Body of pancreas (tissue), 4 donors: ENCODE measurements around the gene CHRDL1. TPM values are rescaled to one million over a fixed set of nuclear protein-coding genes. Genes with fewer than 3 reads are reported as not detected.
A peak's percentile ranks its signal among the peaks of the same experiment; 100 is the strongest.

ENCODE experiments used
- ATAC-seq: fragments of 150-250 bp; one replicate; pipeline ENCODE4 v1.9.1; 2016
- DNase-seq, 4 donors: peaks; one replicate each; pipeline ENCODE4 v3.0.0-alpha.2; 2019
- H3K27ac ChIP-seq, 4 donors: fragments of 200-600 bp; sonication (generic); 1 replicate in 3 of 4; 2 replicates in 1 of 4; pipeline versions ENCODE4 v1.5.1 to v1.6.1; 2016 to 2019; ENCODE audit warnings: mild to moderate bottlenecking in 1 of 4, mixed read lengths in 1 of 4, moderate library complexity in 1 of 4
- H3K27me3 ChIP-seq, 2 donors: fragments of 200-600 bp; sonication (generic); one replicate each; pipeline ENCODE4 v1.6.0; 2016; ENCODE audit warnings: mild to moderate bottlenecking in 1 of 2
- H3K36me3 ChIP-seq, 2 donors: fragments of 200-600 bp; sonication (generic); replicated peaks in 1 of 2; 2 replicates each; pipeline ENCODE4 v1.5.1; 2016; ENCODE audit warnings: low read depth in 2 of 2; ENCODE audit not compliant: insufficient read depth in 1 of 2
- H3K4me1 ChIP-seq: fragments of 200-600 bp; sonication (generic); one replicate; pipeline ENCODE4 v1.6.0; 2016
- H3K4me3 ChIP-seq, 2 donors: fragments of 200-600 bp; sonication (generic); 1 replicate in 1 of 2; 2 replicates in 1 of 2; pipeline ENCODE4 v1.5.1; 2016 to 2019
- H3K9me3 ChIP-seq, 3 donors: fragments of 200-600 bp; sonication (generic); 1 replicate in 2 of 3; 2 replicates in 1 of 3; pipeline ENCODE4 v1.5.1; 2016
- CTCF ChIP-seq, 7 experiments: fragments of 450-650 bp in 4 of 7; fragments of 200-600 bp in 3 of 7; sonication (generic) in 3 of 7; IDR thresholded peaks; one replicate each; pipeline ENCODE4 v1.5.1; 2016 to 2019; ENCODE audit warnings: antibody characterized with exemption in 7 of 7
- POLR2A ChIP-seq, 3 donors: fragments of 450-650 bp; IDR thresholded peaks; one replicate each; pipeline ENCODE4 v1.6.1; 2016; ENCODE audit warnings: antibody characterized with exemption in 3 of 3, mild to moderate bottlenecking in 2 of 3
- WGBS, 2 donors: methylation state at CpG; one replicate each; pipeline ENCODE4 v1.1.5; 2017; 5-methylcytosine and 5-hydroxymethylcytosine counted together
- intact Hi-C: fragments of 100-400 bp; cut with DNase I; formaldehyde crosslinking; loops from one replicate; pipeline ENCODE4 v1.15.1; 2023
- total RNA-seq, 2 donors: library from RNA; depleted of rRNA; stranded (reverse); fragments of >200 nt; gene quantifications; one replicate each; pipeline ENCODE4 v1.1.0, GENCODE V29; 2016

Gene CHRDL1
- total RNA-seq, 2 donors from 2014 or later = 13.0 to 16.5 TPM

GRCh38 chrX:110734894-110735541, 60.6 kb downstream of the CHRDL1 start:
- no peaks in the 10 kb centered on the region for H3K4me1 ChIP-seq
- 79 to 81% methylated on average over 3 of the region's 3 CpGs for WGBS, 2 donors
- ATAC-seq = no peak
- TF ChIP-seq CTCF (IDR thresholded peaks at IDR 0.05) (no peak), POLR2A (IDR thresholded peaks at IDR 0.05) (no peak)
- no peak for DNase-seq
- no peaks in the 10 kb centered on the region for H3K9me3 ChIP-seq
- intact Hi-C loops = no loop called here
- no peaks in the 10 kb centered on the region for H3K36me3 ChIP-seq
- no peaks in the 10 kb centered on the region for H3K27me3 ChIP-seq
- H3K4me3 ChIP-seq = no peak overlapping the region
- no peak overlapping the region for H3K27ac ChIP-seq

GRCh38 chrX:110734271-110734670, 61.3 kb downstream of the CHRDL1 start:
- WGBS, 2 donors = 65 to 67% methylated on average over 1 of the region's 1 CpG
- ATAC-seq = no peak
- no peak for TF ChIP-seq POLR2A (IDR thresholded peaks at IDR 0.05)
- TF ChIP-seq CTCF (IDR thresholded peaks at IDR 0.05) = no peak
- H3K9me3 ChIP-seq = no peaks in the 10 kb centered on the region
- no peak overlapping the region for H3K4me3 ChIP-seq
- no peaks in the 10 kb centered on the region for H3K27me3 ChIP-seq
- DNase-seq = no peak
- no peaks in the 10 kb centered on the region for H3K36me3 ChIP-seq
- H3K27ac ChIP-seq = no peak overlapping the region
- intact Hi-C loops = no loop called here
- H3K4me1 ChIP-seq = no peaks in the 10 kb centered on the region

DNA sequence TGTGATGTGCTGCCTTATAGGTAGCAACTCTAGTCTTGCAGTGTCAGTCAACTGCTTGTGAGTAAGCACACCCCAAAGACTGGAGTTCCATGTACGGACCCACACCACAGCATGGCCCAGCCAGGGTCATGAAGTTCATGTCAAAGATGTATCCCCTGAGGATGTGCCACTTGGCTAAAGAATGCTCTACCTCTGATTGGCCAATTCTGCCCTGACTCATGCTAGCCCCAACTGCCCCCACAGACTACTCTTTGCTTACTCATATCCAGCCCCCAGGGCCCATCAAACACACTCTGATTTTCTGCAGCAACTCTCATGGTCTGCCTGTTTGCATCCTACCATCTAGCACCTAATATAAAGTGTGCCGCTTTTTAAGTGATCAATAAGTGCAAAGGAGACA, 62.5 kb downstream of the CHRDL1 start:
- no peaks in the 10 kb centered on the region for H3K27me3 ChIP-seq
- no peak for ATAC-seq

GRCh38 chrX:110732266-110732665, 63.4 kb downstream of the CHRDL1 start:
- no peaks in the 10 kb centered on the region for H3K36me3 ChIP-seq
- H3K4me1 ChIP-seq = no peaks in the 10 kb centered on the region
- WGBS, 2 donors = 76 to 100% methylated on average over 3 of the region's 6 CpGs
- peak in 1 of 4 donors; percentile 1 for DNase-seq
- no peak for TF ChIP-seq CTCF (IDR thresholded peaks at IDR 0.05)
- intact Hi-C loops = no loop called here
- H3K4me3 ChIP-seq = no peak overlapping the region
- no peaks in the 10 kb centered on the region for H3K27me3 ChIP-seq
- H3K27ac ChIP-seq = no peak overlapping the region
- H3K9me3 ChIP-seq = no peaks in the 10 kb centered on the region
- no peak for ATAC-seq

More for the DNA sequence above, 62.5 kb downstream of the CHRDL1 start:
- H3K27ac ChIP-seq = no peak overlapping the region
- H3K9me3 ChIP-seq = no peaks in the 10 kb centered on the region
- 70 to 75% methylated on average over 2 of the region's 2 CpGs for WGBS, 2 donors
- no peaks in the 10 kb centered on the region for H3K36me3 ChIP-seq
- H3K4me1 ChIP-seq = no peaks in the 10 kb centered on the region
- intact Hi-C loops = no loop called here
- DNase-seq = peak in 1 of 4 donors; percentile 1
- H3K4me3 ChIP-seq = no peak overlapping the region
- TF ChIP-seq CTCF (IDR thresholded peaks at IDR 0.05) (no peak), POLR2A (IDR thresholded peaks at IDR 0.05) (no peak)

- H3K27me3 ChIP-seq = no peaks in the 10 kb centered on the region
- H3K36me3 ChIP-seq = no peaks in the 10 kb centered on the region
- intact Hi-C loops = no loop called here
- H3K27ac ChIP-seq = no peak overlapping the region
- TF ChIP-seq CTCF (IDR thresholded peaks at IDR 0.05) = no peak
- no peak for TF ChIP-seq POLR2A (IDR thresholded peaks at IDR 0.05)
- H3K4me1 ChIP-seq = no peaks in the 10 kb centered on the region
- 89 to 92% methylated on average over 2 of the region's 2 CpGs for WGBS, 2 donors
- H3K4me3 ChIP-seq = no peak overlapping the region
- H3K9me3 ChIP-seq = no peaks in the 10 kb centered on the region
- DNase-seq (no peak), ATAC-seq (no peak)
Measured at GRCh38 chrX:110723844-110724243, 71.8 kb downstream of the CHRDL1 start.
